ENCODE data around the gene MPP4.

Gene MPP4

DNA sequence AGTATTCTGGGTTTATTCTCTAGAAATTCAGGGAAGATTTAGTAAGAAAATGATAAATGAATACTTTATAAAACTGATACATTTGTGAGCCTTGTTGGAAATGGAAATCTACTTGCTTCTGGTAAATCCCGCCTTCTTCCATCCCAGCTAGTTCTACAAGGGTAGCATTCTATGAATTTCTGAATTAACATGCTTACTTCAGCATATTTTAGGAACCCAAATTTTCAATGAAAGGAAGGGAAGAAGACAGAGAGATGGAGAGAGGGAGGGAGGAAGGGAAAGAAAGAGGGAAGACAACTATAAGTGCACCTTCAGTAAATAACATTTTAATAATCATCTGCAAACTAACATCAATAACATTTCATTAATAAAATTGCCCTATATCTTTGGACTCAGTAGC is 28.6 kb downstream of the MPP4 start:
- DNase-seq, result no peak

DNA sequence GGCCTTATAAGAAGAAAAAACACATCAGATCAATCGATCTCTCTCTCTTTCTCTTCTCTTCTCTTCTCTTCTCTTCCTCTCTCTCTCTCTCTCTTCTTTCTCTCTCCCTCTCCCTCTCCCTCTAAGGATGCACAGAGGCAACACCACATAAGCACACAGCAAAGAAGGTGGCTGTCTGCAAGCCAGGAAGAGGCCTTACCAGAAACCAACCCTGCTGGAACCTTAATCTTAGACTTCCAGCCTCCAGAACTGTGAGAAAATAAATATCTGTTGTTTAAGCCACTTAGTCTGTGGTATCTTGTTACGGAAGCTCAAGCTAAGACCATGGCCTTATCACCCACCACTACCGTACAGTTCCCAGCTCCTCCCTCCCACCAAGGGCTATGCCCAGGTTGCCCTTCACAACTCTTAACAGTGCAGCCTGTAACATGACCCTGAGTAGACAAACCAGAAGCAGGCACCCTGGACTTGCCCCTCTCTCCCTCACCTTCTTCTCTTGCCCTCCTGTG is 30.0 kb downstream of the MPP4 start:
- DNase-seq, result no peak

DNA sequence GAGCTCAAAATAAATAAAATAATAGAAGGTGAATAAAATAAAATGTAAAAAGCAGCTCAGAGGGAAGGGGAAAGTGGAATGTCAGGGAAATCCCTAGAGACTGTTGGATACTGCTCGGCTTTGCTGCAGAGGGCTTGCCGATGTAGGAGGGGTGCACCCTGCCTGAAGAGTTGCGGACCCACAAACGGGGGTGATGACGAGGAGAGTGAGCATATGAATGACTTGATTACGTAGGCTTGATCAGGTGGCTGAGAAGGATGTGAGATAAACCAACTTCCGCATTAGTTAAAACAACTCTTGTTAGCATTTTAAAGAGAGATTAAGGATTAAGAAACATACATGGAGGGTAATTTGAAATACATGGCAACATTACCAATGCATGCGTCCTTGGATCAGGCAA is 34.1 kb downstream of the MPP4 start:
- no peak for DNase-seq

DNA sequence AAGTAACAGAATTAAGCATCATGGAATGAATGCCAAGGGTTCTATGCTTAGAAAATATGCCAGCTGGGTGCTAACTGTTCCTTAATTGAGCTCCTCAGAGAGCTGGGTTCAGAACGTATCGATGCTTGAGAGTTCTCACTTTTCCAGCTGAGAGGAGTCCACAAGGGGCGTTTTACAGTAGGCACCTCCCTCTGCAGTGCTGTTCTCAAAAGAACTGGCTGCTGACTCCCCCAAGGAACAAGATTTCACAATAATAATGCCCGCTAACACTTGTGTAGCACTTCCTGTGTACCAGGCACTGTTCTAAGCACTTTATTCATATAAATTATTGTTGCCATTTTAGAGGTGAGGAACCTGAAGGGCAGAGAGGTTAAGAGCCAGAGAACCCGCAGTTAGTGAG is 37.1 kb downstream of the MPP4 start:
- no peak for DNase-seq

DNA sequence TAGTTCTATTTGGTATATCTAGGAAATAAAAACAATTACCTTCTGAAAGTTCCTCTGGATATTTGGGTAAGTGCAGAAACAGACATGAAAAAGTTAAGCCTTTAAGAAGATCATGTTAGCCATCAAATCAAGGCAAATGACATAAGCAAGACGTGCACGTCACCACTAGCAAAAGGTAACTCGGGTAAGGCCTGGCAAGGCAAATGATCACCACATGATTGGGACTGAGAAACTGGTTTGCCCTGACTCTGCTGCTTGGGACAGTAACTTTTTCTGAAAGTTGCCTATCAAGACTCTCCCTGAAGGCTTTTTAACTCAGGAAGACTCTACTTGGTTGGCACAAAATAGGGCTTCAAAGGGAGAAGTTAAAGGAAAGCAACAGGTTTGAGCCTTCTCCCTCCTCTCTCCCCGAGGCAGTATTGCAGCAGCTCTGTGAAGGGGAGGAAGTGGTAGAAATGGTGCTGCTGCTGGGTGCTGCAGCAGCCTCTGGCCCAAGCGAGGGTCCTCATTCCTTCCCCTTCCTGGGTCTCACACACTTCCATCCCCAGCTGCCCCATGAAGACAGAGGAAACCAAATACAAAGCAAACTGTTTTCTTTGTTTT is 38.0 kb downstream of the MPP4 start:
- no peak for DNase-seq

DNA sequence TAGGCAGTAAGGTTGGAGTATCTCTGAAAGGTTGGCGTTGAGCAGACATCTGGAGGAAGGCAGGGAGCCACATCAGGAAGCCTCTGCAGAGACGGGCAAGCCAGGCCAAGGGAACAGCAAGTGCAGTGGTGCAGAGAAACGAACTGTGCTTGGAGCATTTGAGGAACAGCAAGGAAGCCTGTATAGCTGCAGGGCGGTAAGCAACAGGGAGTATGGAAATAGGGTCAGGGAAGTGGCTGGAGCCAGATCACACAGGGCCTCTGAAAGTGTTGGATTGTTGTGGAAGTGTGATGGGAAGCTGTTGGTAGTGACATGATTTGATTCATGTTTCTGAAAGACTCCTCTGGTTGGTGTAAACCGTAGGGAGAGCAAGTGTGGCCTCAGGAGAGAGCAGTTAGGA is 41.7 kb downstream of the MPP4 start:
- no peak for DNase-seq

DNA sequence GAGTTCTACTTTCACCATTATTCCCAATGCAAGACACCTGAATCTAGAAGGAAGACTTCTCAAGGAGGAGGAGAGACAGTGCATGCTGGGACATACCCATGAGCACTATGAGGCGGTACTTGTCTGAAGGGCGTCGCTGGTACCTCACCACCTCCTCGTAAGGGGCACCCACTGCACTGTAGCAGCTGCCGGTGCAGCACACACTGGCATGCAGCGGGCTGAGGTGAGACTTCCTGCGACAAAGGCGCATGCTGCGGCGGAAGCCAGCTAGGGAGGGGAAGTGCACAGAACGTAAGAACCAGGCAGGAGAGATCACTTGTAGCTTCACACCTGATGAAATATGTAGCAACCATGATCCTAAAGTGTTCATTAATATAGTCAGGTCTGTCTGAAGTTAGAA is 42.3 kb downstream of the MPP4 start:
- DNase-seq, result no peak

DNA sequence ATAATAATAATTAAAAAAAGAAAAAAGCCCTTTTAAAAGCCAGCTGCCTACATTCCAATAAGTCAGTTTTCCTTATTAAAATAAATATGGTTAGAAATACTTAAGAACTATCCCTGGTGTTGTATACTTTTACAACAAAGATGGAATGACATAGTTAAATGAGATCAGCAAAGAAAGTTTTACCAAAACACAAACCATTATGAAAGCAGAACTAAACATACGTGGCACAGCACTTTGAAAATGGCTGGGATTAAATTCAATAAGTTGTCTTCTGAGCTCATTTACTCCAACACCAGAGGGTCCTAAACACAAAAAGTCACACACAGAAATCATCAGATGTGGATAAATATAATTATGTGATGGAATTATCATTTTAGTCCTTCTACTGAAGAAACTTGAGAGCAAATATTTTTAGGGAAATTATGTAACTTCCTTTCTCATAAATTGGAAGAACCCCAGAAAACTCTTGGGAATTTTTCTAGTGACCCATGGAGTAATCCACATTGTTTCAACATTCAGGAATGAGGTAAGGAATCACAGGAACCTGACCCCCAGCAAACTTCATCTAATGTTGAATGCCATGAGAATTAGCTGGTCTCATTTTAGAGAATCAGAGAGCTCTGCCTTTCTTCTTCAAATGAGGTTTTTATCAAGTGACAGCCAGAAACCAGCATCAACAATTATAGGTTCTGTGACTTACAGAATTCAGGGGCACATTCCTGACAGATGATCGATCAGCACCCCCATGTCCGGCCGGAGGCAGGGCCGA is 43.6 kb downstream of the MPP4 start:
- DNase-seq, result no peak

DNA sequence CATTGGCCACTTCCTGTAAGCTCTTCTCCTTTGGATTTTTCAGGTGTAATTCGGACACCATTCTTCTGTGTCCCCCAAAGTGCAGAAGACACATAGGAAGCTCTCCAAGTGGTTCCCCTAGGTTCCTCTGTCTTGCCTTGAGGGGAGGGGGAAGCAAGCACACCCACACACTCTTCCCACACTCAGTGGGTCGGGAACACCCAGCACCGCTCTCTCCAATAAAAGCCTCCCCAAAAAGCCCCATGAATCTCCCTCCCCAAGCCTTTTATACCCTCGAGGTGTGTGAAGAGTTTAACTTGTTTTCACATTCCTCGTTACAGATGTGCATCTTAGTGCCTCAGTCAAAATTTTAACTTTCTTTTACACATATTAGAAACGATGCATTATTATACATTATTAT is 45.2 kb downstream of the MPP4 start:
- no peak for DNase-seq

DNA sequence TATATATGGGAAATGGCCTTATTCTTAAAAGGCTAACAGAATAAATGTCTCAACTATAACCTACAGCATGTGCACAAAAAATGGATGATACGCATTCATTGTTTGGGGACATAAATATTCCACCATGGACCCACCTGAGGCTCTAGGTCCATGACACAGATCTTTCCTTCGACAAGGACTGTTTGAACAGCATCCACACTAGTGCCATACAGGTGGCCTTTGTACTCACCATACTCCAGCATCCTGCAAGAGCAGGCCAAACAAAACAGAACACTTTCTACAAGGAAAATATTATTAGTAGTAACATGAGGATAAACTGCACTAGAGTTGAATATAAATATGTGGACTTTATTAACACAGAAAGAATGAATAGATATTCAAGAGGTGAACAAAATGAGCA is 49.0 kb downstream of the MPP4 start:
- no peak for DNase-seq

DNA sequence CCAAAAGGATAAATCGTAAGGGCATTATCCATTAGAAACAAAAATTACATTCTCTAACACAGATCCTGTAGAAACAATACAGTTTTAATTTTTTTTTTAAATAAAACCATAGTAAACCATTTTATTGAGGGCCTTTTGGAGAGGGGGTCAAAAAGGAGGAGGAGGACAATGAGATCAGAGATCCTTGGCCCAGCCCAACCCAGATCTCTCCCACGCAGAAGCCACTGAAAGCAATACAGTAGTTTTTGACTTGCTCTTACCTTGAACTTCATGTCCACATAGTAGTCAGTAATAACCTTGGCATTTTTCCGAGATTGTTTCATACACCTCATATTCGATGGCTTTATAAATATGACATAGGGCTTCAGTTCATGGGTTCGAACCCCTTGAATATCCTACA is 51.0 kb downstream of the MPP4 start:
- no peak for DNase-seq

DNA sequence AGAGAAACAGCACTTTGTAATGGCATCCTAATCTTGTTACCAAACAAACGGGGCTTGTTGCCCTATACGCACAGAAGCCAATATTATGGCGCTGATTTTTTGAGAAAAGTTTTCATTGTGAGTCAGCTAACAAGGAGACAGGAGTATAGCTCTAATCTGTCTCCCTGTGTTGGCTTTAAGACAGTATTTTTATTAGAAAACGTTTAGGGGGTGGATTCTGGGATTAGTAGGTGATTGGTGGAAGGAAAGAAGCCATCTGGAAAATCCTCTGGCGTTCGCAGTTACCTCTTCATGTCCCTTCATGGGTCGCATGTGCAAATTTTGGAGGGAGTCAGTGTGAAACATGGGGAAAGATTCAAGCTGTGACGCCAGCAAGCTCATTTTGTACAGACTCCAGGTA is 54.4 kb downstream of the MPP4 start:
- DNase-seq, result no peak

DNA sequence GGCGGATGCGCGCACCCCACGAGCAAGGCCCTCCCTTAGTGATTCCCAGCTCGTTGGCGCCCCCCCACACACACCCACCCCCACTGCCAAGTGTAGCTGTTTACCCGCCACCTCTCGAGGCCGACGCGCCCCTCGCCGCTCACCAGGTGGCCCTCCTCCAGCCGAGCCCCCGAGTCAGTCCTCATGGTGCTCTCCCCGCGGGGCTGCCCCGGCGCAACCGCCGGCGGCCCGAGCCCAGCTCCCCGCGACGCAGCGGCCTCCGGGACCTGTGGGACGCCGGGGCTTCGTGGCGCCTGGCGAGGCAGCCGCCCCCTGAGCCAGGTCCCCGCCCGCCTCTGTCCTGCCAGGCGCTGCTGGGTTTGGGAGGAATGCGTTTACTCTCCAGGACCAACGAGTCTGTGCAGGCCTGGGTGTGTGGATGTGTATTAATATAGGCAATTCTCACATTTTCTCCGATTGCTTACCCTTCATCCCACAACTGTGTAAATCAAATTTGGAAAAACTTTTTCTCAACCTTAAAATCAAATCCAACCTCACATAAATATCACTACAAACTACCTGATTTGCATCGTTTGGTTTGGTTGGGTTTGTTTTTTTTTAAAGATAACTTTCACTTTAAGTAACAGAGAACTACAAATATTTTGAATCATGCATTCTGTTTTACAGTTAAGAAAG is 55.1 kb downstream of the MPP4 start, which contains the start of gene TMEM237:
TSS of gene TMEM237 (minus strand) at position 288 of the 675 bp plus-strand sequence. CDS start at position 185, 103 bp downstream.
- DNase-seq, result no peak

DNA sequence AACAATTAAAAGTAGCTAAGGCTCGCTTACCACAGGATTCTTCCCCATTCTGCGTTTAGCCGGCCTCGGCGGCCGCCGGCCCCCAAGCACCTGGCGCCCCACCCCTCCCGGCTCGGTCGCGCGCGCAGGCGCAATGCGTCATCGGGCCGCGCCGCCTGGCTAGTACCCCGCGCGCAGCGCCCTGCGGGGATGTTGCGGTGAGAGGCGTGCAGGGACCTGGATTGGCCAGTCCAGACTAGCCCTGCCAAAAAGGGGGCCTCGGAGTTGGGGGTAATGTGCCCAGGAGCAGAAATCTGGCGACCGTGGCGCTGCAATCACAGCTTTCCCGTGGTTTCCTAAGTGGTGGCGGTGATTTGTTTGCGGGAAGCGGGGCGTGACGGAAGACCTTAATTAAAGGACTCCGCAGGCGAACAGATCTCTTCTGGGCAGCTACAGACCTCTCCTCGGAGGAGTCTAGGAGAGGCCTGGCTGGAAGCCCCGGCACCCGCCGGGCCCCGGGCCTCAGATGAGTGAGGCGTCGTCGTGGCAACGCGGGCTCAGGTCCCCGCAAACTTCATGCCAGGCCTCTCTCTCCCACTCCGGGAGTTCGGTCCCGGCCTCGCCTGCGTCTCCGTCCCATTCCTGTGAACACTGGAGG is 55.7 kb downstream of the MPP4 start:
- DNase-seq, result peak; percentile 89

DNA sequence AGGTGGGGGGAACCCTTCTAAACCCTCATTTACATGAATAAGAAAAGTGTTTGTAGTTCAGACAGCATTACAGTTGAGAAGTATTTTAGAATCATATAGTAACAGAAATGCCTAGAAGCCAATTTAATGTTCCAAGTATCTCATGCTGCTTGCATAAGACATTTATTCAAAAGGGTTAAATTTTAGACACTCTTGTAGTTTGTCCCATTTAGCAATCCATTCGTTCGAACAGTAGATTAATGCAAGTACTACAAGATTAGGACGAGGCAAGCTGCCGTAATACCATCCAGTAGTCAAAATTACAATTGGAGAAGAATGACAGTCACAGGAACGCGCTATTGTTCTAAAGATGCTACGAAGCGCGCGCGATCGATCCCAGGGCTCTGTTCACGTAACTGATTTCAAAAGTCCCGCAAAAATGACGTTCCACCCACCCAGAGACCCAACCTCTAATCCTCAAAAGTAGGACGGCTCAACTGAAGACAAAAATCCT is 56.3 kb downstream of the MPP4 start:
- peak; percentile 89 for DNase-seq

DNA sequence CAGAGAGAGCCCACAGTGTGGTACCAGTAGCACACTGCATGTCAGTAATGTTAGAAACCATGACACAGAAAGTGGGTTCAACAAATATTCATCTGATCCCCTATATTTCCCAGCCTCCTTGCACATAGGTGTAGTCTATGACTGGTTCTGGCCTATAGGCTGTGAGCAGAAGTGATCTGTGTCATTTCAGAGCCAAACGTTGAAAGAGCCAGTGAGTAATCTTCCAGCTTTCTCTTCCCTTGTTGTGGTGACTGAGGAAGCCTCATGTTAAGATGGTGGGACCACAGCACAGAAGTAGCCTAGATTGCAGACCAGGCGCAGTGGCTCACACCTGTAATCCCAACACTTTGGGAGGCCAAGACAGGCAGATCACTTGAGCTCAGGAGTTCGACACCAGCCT is 59.2 kb downstream of the MPP4 start:
- DNase-seq, result no peak

DNA sequence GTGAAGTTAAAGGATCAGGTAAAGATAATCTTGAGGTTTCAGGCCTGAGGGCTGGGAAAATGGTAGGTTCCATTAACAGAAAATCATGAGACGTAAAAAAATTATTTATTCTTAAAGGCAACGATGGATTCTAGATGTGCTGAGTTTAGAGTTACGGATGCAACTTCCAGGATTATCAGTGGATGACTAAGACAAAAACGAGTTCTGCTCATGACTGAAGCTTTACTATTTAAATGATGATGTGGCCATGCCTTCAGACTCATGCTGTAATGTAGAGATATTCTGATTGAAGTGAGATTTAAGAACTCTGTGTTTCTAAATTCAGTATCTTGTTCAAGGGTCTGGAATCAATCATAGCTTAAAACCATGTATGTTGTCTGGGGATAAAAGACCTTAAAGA is 60.1 kb downstream of the MPP4 start:
- DNase-seq, result no peak

DNA sequence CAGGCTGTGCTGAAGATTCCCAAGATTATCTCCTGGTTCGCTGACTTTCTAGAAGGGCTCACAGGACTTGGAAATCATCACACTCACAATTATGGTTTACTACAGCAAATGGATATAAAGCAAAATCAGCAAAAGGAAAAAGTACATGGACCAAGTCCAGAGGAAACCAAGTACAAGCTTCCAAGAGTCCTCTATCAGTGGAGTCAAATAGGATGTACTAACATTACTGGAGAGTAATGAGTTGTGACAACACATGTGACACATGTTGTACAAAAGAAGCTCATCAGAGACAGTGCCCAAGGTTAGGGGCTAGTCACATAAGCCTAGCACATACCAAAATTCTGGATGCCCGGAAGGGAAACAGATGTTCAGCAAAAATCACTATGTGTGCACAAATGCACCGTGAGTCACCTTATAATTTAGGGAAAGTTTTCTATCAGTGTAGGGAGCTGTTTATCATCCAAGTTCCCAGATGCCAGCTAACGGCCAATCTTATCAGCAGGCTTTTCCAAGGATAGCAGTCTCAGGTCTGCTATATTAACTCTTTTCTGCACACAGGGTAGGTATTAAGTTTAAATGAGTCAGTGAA is 64.7 kb downstream of the MPP4 start:
- DNase-seq, result no peak

DNA sequence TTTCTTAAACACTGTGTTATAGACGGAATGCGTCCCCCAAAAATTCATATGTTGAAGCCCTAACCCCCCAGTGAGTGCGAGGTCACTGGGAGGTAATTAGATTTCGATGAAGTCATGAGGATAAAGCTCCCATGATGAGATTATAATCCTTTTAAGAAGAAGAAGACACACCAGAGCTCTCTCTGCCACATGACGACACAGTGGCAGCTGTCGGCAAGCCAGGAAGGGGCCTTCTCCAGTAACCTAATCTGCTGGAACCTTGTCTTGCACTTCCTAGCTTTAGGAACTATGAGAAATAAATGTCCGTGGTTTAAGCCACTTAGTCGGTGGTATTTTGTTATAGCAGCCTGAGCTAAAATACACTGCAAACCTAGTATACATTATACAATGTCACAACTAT is 67.4 kb downstream of the MPP4 start:
- DNase-seq, result no peak

DNA sequence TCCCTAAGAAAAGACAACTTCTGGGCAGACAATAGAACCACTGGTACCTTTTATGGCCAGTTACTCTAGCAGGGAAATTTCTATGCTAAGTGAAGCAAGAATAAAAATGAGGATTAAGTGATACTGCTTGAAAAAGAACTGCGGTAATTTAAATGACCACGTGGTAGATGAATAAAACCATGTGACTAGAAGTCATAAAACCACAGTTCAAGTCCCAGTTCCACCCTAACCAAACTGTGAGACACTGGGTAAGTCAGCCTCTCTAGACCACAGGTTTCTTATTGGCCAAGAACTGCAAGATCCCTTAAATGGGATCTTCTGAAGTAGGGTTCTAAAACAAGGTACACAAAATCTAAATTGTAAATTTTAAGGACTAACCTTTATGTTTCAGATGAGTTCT is 67.9 kb downstream of the MPP4 start:
- no peak for DNase-seq

DNA sequence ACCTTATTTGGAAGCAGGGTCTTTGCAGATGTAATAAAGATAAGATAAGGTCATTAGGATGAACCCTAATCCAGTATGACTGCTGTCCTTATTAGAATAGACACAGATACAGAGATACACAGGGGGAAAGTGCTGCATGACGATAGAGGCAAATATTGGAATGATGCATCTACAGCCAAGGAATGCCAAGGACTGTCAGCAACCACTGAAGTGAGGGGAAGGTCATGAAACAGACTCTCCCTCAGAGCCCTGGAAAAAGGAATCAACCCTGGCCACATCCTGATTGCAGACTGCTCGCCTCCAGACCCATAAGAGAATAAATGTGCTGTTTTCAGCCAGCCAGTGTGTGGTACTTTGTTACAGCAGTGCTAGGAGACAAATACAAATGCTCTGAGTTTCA is 69.9 kb downstream of the MPP4 start:
- DNase-seq, result no peak

DNA sequence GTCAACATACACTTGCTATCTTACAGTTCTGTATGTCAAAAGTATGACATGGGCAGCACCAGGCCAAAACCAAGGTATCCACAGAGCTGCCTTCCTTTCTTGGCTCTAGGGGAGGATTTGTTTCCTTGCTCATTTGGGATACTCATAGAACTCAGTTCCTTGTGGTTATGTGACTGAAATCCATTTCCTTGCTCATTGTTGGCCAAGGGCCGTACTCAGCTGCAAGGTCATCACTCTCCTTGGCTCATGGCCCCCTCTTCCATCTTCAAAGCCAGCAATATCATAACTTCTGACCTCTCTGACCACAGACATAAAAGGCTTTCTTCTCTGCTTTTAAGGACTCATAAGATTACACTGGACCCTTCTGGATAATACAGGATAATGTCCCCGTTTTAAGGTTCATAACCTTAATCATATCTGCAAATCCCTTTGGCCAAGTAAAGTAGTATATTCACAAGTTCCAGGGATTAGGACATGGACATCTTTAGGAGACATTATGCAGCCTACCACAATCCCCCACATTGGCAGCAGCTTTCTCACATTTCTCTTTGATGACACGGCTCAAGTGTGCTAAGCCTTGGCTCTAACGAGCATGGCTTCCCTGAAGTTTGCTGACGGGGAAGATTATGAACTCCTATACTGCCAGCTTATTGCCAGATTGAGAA is 76.0 kb downstream of the MPP4 start:
- DNase-seq, result no peak
